Placental epithelial cell (primary cell): ENCODE data around the gene MID1IP1. TPM values are rescaled to one million over a fixed set of nuclear protein-coding genes. Genes with fewer than 3 reads are reported as not detected.

Experiments used
- total RNA-seq: library from RNA; depleted of rRNA; stranded (reverse); fragments of >200 nt; gene quantifications from 2 replicates; pipeline ENCODE4 v1.2.3, GENCODE V29; 2012

Gene MID1IP1, protein sequence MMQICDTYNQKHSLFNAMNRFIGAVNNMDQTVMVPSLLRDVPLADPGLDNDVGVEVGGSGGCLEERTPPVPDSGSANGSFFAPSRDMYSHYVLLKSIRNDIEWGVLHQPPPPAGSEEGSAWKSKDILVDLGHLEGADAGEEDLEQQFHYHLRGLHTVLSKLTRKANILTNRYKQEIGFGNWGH
- total RNA-seq, result 25.5 and 36.2 TPM in 2 replicates

DNA sequence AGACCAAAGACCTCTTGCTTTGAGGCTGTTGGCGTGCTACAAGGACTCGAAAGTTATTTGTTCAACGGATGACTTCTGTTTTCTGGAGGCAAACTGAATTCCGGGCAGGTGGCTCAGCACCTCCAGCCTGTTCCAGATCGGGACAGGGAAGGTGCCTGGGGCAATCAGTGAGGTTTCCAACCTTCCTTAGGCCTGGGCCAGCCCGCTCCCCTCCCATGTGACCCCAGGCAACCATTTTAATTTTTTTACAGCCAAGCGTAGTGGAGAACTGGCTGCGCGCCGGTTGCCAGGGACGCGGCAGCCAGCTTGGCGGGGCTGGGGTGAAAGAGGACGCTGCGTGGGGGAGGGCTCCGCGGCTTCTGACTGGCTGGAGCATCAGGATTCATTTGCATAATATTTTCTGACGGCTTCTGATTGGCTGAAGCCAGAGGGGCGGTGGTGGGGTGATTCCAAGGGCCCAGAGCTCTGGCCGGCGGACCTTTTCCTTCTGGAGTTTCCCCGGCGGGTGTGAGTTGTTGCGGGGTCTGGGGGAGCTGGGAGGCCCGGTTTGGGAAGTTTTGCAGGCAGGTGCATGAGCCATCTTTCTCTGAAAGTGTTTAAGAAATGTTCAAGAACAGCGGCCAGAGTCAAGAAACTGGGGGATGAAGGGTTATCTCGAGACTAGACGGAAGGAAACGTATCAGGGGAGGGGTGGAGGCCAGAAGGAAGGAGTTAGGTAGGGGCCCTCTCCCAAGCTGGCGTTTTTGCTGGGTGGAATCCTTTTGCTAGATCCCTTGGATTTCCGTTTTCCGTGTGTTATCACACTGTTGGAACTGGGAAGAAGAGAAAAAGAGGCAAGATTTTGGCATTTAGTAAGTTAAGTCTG, at the start of gene MID1IP1:
Gene MID1IP1 (plus strand): TSS at position 479 of the 865 bp plus-strand sequence. CDS start 3,488 bp downstream, outside the sequence.

Other genes starting within 250 kb of the MID1IP1 start
- gene TSPAN7, start 239.9 kb upstream of the MID1IP1 start, total RNA-seq, result not detected in 2 replicates